Sigmoid colon (tissue), 7 donors: ENCODE measurements around the gene OR8D2. TPM values are rescaled to one million over a fixed set of nuclear protein-coding genes. Genes with fewer than 3 reads are reported as not detected.

Experiments
- DNase-seq: peaks from one replicate; pipeline ENCODE4 v3.0.0-alpha.2; 2019
- H3K27ac ChIP-seq, 4 donors: fragments of 200-600 bp; sonication (generic); one replicate each; pipeline ENCODE4 v1.5.1; 2016 to 2019; ENCODE audit warnings: mild to moderate bottlenecking in 1 of 4
- H3K27me3 ChIP-seq, 3 donors: fragments of 200-600 bp; sonication (generic); one replicate each; pipeline ENCODE4 v1.5.1; 2019; ENCODE audit warnings: mild to moderate bottlenecking in 1 of 3
- H3K36me3 ChIP-seq, 4 donors: fragments of 200-600 bp; sonication (generic); one replicate each; pipeline ENCODE4 v1.5.1; 2016 to 2019
- H3K4me1 ChIP-seq, 4 donors: fragments of 200-600 bp; sonication (generic); one replicate each; pipeline ENCODE4 v1.5.1; 2017 to 2019
- H3K4me3 ChIP-seq, 4 donors: fragments of 200-600 bp; sonication (generic); one replicate each; pipeline ENCODE4 v1.5.1; 2017 to 2019; ENCODE audit warnings: mild to moderate bottlenecking in 2 of 4, moderate library complexity in 1 of 4
- H3K9me3 ChIP-seq, 4 donors: fragments of 200-600 bp in 3 of 4; sonication (generic) in 3 of 4; one replicate each; pipeline versions ENCODE4 v1.5.1 to v1.6.1; 2013 to 2019
- CTCF ChIP-seq, 4 experiments: fragments of 450-650 bp in 3 of 4; fragments of 200-600 bp in 1 of 4; IDR thresholded peaks; one replicate each; pipeline ENCODE4 v1.5.1; 2016 to 2019; ENCODE audit warnings: antibody characterized with exemption in 4 of 4, mild to moderate bottlenecking in 3 of 4, moderate library complexity in 2 of 4
- EP300 ChIP-seq, 4 donors: sonication (generic); formaldehyde crosslinking; IDR thresholded peaks; one replicate each; pipeline ENCODE4 v1.6.1; 2017; ENCODE audit warnings: antibody characterized with exemption in 4 of 4
- POLR2A ChIP-seq, 2 donors: fragments of 450-650 bp; IDR thresholded peaks; one replicate each; pipeline ENCODE4 v1.6.1; 2016; ENCODE audit warnings: antibody characterized with exemption in 2 of 2, mild to moderate bottlenecking in 2 of 2, moderate library complexity in 2 of 2
- POLR2AphosphoS5 ChIP-seq, 4 donors: sonication (generic); formaldehyde crosslinking; IDR thresholded peaks; one replicate each; pipeline ENCODE4 v1.6.1; 2017; ENCODE audit warnings: antibody characterized with exemption in 4 of 4
- WGBS, 2 donors: extraction: QIAGEN DNeasy Blood & Tissue Kit; methylation state at CpG; one replicate each; pipeline ENCODE4 v1.1.7; 2013; 5-methylcytosine and 5-hydroxymethylcytosine counted together
- intact Hi-C: fragments of 100-400 bp; cut with DNase I; formaldehyde crosslinking; loops from one replicate; pipeline ENCODE4 v1.15.1; 2023
- polyA plus RNA-seq, 3 donors: library from polyadenylated mRNA; stranded (reverse); fragments of 200-250 nt; gene quantifications; one replicate each; pipeline ENCODE4 v1.2.3, GENCODE V29; 2013
- total RNA-seq, 4 donors: library from RNA; depleted of rRNA; stranded (reverse); fragments of >200 nt; gene quantifications; one replicate each; pipeline ENCODE4 v1.1.0, GENCODE V29; 2016
- donor health status: healthy with polysubstance abuse.
- donor health status: Bipolar disorder and iron deficiency.
- donor health status: healthy.

Gene OR8D2
- total and polyA plus RNA-seq, 7 donors = not detected

- Histone ChIP-seq H3K27me3 (no peaks in the 10 kb centered on the region), H3K4me1 (no peaks in the 10 kb centered on the region), H3K36me3 (no peaks in the 10 kb centered on the region), H3K9me3 (no peaks in the 10 kb centered on the region), H3K4me3 (no peak overlapping the region), H3K27ac (no peak overlapping the region)
- 78 to 83% methylated on average over 6 of the region's 6 CpGs for WGBS, 2 donors
- intact Hi-C loops = no loop called here
- DNase-seq = no peak
- TF ChIP-seq EP300 (IDR thresholded peaks at IDR 0.05) (no peak), POLR2A (IDR thresholded peaks at IDR 0.05) (no peak), POLR2AphosphoS5 (IDR thresholded peaks at IDR 0.05) (no peak), CTCF (IDR thresholded peaks at IDR 0.05) (no peak)
Observed at GRCh38 chr11:124339396-124340141, 19.6 kb upstream of the OR8D2 start.

- Histone ChIP-seq H3K4me1 (no peaks in the 10 kb centered on the region), H3K27me3 (no peaks in the 10 kb centered on the region), H3K4me3 (no peak overlapping the region), H3K36me3 (no peaks in the 10 kb centered on the region), H3K9me3 (no peaks in the 10 kb centered on the region), H3K27ac (no peak overlapping the region)
- intact Hi-C loops = no loop called here
- DNase-seq = no peak
- 81 to 86% methylated on average over 3 of the region's 3 CpGs for WGBS, 2 donors
- TF ChIP-seq CTCF (IDR thresholded peaks at IDR 0.05) = no peak
- no peak for TF ChIP-seq POLR2A (IDR thresholded peaks at IDR 0.05)
- TF ChIP-seq POLR2AphosphoS5 (IDR thresholded peaks at IDR 0.05) = no peak
- no peak for TF ChIP-seq EP300 (IDR thresholded peaks at IDR 0.05)
Observed at GRCh38 chr11:124331873-124332272, 11.9 kb upstream of the OR8D2 start.

GRCh38 chr11:124329787-124330478 lies 9.9 kb upstream of the OR8D2 start:
- Histone ChIP-seq H3K36me3 (no peaks in the 10 kb centered on the region), H3K27ac (no peak overlapping the region), H3K9me3 (no peaks in the 10 kb centered on the region), H3K27me3 (no peaks in the 10 kb centered on the region), H3K4me3 (no peak overlapping the region), H3K4me1 (no peaks in the 10 kb centered on the region)
- TF ChIP-seq CTCF (IDR thresholded peaks at IDR 0.05) (no peak), EP300 (IDR thresholded peaks at IDR 0.05) (no peak), POLR2A (IDR thresholded peaks at IDR 0.05) (no peak), POLR2AphosphoS5 (IDR thresholded peaks at IDR 0.05) (no peak)
- WGBS, 2 donors = 28 to 39% methylated on average over 2 of the region's 2 CpGs
- intact Hi-C loops = no loop called here
- DNase-seq = no peak

GRCh38 chr11:124327775-124328174 lies 7.8 kb upstream of the OR8D2 start:
- no peak for DNase-seq
- H3K4me1 ChIP-seq = no peaks in the 10 kb centered on the region
- no peak overlapping the region for H3K4me3 ChIP-seq
- intact Hi-C loops = no loop called here
- H3K27me3 ChIP-seq = no peaks in the 10 kb centered on the region
- no peak overlapping the region for H3K27ac ChIP-seq
- no peaks in the 10 kb centered on the region for H3K9me3 ChIP-seq
- TF ChIP-seq CTCF (IDR thresholded peaks at IDR 0.05) (no peak), POLR2AphosphoS5 (IDR thresholded peaks at IDR 0.05) (no peak), EP300 (IDR thresholded peaks at IDR 0.05) (no peak), POLR2A (IDR thresholded peaks at IDR 0.05) (no peak)
- H3K36me3 ChIP-seq = no peaks in the 10 kb centered on the region
- 93 to 99% methylated on average over 1 of the region's 1 CpG for WGBS, 2 donors
